ENCODE results near the gene ZKSCAN1.
"Not testable (repeated sequence)": the region's sequence is repeated elsewhere in the genome, so short reads cannot be mapped to it uniquely, and the experiment has no call there.

ZKSCAN1 gene

GRCh38 chr7:100003711-100004661, 11.4 kb upstream of the ZKSCAN1 start:
- DNase-seq, result peak; percentile 33

- no peak for DNase-seq
Measured at GRCh38 chr7:100007887-100008286, 7.5 kb upstream of the ZKSCAN1 start.

GRCh38 chr7:100008525-100008924, 6.9 kb upstream of the ZKSCAN1 start:
- DNase-seq, result no peak

- not testable (repeated sequence) for DNase-seq
Measured at GRCh38 chr7:100009952-100010351, 5.4 kb upstream of the ZKSCAN1 start.

- no peak for DNase-seq
Measured at GRCh38 chr7:100010901-100011300, 4.5 kb upstream of the ZKSCAN1 start.

GRCh38 chr7:100011516-100011915, 3.9 kb upstream of the ZKSCAN1 start:
- DNase-seq, result no peak

- not testable (repeated sequence) for DNase-seq
Measured at GRCh38 chr7:100012385-100013327, 2.7 kb upstream of the ZKSCAN1 start.

GRCh38 chr7:100013328-100013676, 2.1 kb upstream of the ZKSCAN1 start:
- no peak for DNase-seq

- DNase-seq, result no peak
Measured at GRCh38 chr7:100016215-100016901, 962 bp downstream of the ZKSCAN1 start.

- no peak for DNase-seq
Measured at GRCh38 chr7:100017300-100017699, 1.9 kb downstream of the ZKSCAN1 start.

GRCh38 chr7:100017875-100018274, 2.5 kb downstream of the ZKSCAN1 start:
- no peak for DNase-seq

- no peak for DNase-seq
Measured at GRCh38 chr7:100019908-100020307, 4.5 kb downstream of the ZKSCAN1 start.

GRCh38 chr7:100021297-100021696, 5.9 kb downstream of the ZKSCAN1 start:
- DNase-seq, result no peak

- DNase-seq, result no peak
Measured at GRCh38 chr7:100022621-100023020, 7.2 kb downstream of the ZKSCAN1 start.

GRCh38 chr7:100023526-100023925, 8.1 kb downstream of the ZKSCAN1 start:
- DNase-seq, result no peak

GRCh38 chr7:100024020-100024619, 8.7 kb downstream of the ZKSCAN1 start:
- no peak for DNase-seq

- no peak for DNase-seq
Measured at GRCh38 chr7:100027197-100027596, 11.8 kb downstream of the ZKSCAN1 start.

- no peak for DNase-seq
Measured at GRCh38 chr7:100029596-100029995, 14.2 kb downstream of the ZKSCAN1 start.

- no peak for DNase-seq
Measured at GRCh38 chr7:100033526-100033925, 18.1 kb downstream of the ZKSCAN1 start.

- DNase-seq, result no peak
Measured at GRCh38 chr7:100034871-100035510, 19.6 kb downstream of the ZKSCAN1 start.

GRCh38 chr7:100035876-100036275, 20.5 kb downstream of the ZKSCAN1 start:
- DNase-seq, result no peak

GRCh38 chr7:100038326-100038725, 22.9 kb downstream of the ZKSCAN1 start:
- no peak for DNase-seq

Measured in femur (tissue), 1 donor.